ENCODE data around the gene COG8. TPM values are rescaled to one million over a fixed set of nuclear protein-coding genes. Genes with fewer than 3 reads are reported as not detected.
A peak's percentile ranks its signal among the peaks of the same experiment; 100 is the strongest.
"Not testable (repeated sequence)": the region's sequence is repeated elsewhere in the genome, so short reads cannot be mapped to it uniquely, and the experiment has no call there.

The COG8 gene
- total and polyA plus RNA-seq, 4 donors = 18.3 to 36.3 (median 26.3) TPM

- Histone ChIP-seq H3K27me3 (ENCODE audit: control insufficient read depth in 3 of 3, insufficient read depth in 3 of 3, low read length in 2 of 3) (no peaks in the 10 kb centered on the region), H3K27ac (ENCODE audit: low read depth in 1 of 2, low read length in 1 of 2) (no peak overlapping the region), H3K36me3 (ENCODE audit: control insufficient read depth in 4 of 4, insufficient read depth in 4 of 4, low read length in 4 of 4) (peaks cover 0 to 3% (median 3%) of the 10 kb centered on the region in 4 donors), H3K4me3 (no peak overlapping the region), H3K9ac (ENCODE audit: insufficient read depth in 1 of 2, low read length in 2 of 2) (no peak overlapping the region), H3K9me3 (ENCODE audit: control insufficient read depth in 4 of 4, insufficient read depth in 3 of 4, low read length in 3 of 4) (no peaks in the 10 kb centered on the region), H3K4me1 (ENCODE audit: control insufficient read depth in 5 of 5, insufficient read depth in 5 of 5, low read length in 5 of 5) (no peaks in the 10 kb centered on the region)
- ATAC-seq (ENCODE audit: insufficient read depth, low FRiP score) (no peak), DNase-seq (no peak)
- TF ChIP-seq, protein P1, sequence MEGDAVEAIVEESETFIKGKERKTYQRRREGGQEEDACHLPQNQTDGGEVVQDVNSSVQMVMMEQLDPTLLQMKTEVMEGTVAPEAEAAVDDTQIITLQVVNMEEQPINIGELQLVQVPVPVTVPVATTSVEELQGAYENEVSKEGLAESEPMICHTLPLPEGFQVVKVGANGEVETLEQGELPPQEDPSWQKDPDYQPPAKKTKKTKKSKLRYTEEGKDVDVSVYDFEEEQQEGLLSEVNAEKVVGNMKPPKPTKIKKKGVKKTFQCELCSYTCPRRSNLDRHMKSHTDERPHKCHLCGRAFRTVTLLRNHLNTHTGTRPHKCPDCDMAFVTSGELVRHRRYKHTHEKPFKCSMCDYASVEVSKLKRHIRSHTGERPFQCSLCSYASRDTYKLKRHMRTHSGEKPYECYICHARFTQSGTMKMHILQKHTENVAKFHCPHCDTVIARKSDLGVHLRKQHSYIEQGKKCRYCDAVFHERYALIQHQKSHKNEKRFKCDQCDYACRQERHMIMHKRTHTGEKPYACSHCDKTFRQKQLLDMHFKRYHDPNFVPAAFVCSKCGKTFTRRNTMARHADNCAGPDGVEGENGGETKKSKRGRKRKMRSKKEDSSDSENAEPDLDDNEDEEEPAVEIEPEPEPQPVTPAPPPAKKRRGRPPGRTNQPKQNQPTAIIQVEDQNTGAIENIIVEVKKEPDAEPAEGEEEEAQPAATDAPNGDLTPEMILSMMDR (IDR thresholded peaks at IDR 0.05; ENCODE audit: control extremely low read depth, extremely low read depth) = no peak
- 98 to 100% methylated on average over 1 of the region's 1 CpG for WGBS, 2 donors
These were observed 45.3 kb downstream of the COG8 start for GRCh38 chr16:69294051-69294450.

DNA sequence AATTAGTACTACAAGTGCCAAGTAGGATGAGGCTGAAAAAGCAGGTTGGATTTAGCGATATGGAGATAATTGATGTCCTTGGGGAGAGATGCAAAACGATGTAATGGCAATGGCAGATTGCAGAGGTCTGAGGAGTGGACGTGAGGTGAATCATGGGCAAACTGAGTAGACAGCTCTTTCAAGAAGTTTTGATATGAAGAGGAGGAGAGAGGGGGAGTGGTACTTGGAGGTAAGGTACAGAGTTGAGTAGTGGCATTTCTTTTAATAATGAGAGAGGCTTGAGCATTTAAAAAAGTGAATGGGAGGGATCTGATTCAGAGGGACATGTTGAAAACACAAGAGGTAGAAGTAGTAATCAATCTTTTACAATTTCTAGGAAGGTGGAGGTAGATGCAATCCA, 46.0 kb downstream of the COG8 start:
- Histone ChIP-seq H3K9ac (ENCODE audit: insufficient read depth in 1 of 2, low read length in 2 of 2) (no peak overlapping the region), H3K4me3 (no peak overlapping the region), H3K36me3 (ENCODE audit: control insufficient read depth in 4 of 4, insufficient read depth in 4 of 4, low read length in 4 of 4) (peaks cover 0 to 3% (median 3%) of the 10 kb centered on the region in 4 donors), H3K4me1 (ENCODE audit: control insufficient read depth in 5 of 5, insufficient read depth in 5 of 5, low read length in 5 of 5) (no peaks in the 10 kb centered on the region), H3K27ac (ENCODE audit: low read depth in 1 of 2, low read length in 1 of 2) (no peak overlapping the region), H3K27me3 (ENCODE audit: control insufficient read depth in 3 of 3, insufficient read depth in 3 of 3, low read length in 2 of 3) (no peaks in the 10 kb centered on the region), H3K9me3 (ENCODE audit: control insufficient read depth in 4 of 4, insufficient read depth in 3 of 4, low read length in 3 of 4) (no peaks in the 10 kb centered on the region)
- TF ChIP-seq, protein P1 (IDR thresholded peaks at IDR 0.05; ENCODE audit: control extremely low read depth, extremely low read depth) = no peak
- ATAC-seq (ENCODE audit: insufficient read depth, low FRiP score) (no peak), DNase-seq (no peak)
- WGBS, 2 donors = 78 to 80% methylated on average over 3 of the region's 3 CpGs

DNA sequence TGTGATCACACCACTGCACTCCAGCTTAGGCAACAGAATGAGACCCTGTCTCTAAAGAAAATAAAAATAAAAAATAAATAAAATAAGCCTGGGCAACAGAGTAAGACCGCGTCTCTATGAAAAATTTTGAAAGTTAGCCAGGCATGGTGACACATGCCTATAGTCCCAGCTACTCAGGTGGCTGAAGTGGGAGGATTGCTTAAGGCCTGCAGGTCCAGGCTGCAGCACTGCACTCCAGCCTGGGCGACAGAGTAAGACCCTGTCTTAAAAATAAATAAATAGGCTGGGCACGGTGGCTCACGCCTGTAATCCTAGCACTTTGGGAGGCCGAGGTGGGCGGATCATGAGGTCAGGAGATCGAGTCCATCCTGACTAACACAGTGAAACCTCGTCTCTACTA, 47.7 kb downstream of the COG8 start:
- H3K4me3 ChIP-seq; H3K9me3 ChIP-seq (ENCODE audit: control insufficient read depth in 4 of 4, insufficient read depth in 3 of 4, low read length in 3 of 4); H3K36me3 ChIP-seq (ENCODE audit: control insufficient read depth in 4 of 4, insufficient read depth in 4 of 4, low read length in 4 of 4); H3K9ac ChIP-seq (ENCODE audit: insufficient read depth in 1 of 2, low read length in 2 of 2); DNase-seq; H3K27me3 ChIP-seq (ENCODE audit: control insufficient read depth in 3 of 3, insufficient read depth in 3 of 3, low read length in 2 of 3); ATAC-seq (ENCODE audit: insufficient read depth, low FRiP score); H3K27ac ChIP-seq (ENCODE audit: low read depth in 1 of 2, low read length in 1 of 2); H3K4me1 ChIP-seq (ENCODE audit: control insufficient read depth in 5 of 5, insufficient read depth in 5 of 5, low read length in 5 of 5): not testable (repeated sequence)
- WGBS, 2 donors = 82 to 94% methylated on average over 9 of the region's 9 CpGs

DNA sequence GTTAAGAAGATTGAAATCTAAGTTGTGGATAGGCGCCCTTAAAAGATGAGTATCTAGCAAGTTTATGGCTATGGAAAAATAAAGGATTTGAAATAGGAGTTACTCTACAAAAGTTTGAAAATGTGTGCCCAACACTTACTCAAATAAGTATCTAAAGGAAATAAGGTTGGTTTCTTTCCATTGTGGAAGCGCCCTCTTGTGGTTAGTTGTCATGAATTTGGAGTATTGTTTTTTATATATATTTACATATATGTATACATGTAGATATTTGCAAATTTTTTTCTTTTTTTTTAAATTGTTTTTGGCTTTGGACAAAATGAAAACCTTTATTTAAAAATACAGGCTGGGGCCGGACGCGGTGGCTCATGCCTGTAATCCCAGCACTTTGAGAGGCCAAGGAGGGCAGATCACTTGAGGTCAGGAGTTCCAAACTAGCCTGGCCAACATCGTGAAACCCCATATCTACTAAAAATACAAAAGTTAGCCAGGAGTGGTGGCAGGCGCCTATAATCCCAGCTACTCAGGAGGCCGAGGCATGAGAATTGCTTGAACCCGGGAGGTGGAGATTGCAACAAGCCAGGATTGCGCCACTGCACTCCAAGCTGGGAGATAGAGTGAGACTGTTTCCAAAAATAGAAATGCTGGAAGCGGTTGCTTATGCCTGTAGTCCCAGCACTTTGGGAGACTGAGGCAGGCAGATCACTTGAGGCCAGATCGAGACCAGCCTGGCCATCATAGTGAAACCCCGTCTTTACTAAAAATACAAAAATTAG, 52.2 kb downstream of the COG8 start:
- TF ChIP-seq, protein P1 (IDR thresholded peaks at IDR 0.05; ENCODE audit: control extremely low read depth, extremely low read depth) = peak; percentile 35
- Histone ChIP-seq H3K9ac (ENCODE audit: insufficient read depth in 1 of 2, low read length in 2 of 2) (peak overlapping the region in 1 of 2 donors; percentile 76), H3K36me3 (ENCODE audit: control insufficient read depth in 4 of 4, insufficient read depth in 4 of 4, low read length in 4 of 4) (peaks cover 0 to 15% (median 6%) of the 10 kb centered on the region in 4 donors), H3K4me3 (no peak overlapping the region), H3K27me3 (ENCODE audit: control insufficient read depth in 3 of 3, insufficient read depth in 3 of 3, low read length in 2 of 3) (no peaks in the 10 kb centered on the region), H3K9me3 (ENCODE audit: control insufficient read depth in 4 of 4, insufficient read depth in 3 of 4, low read length in 3 of 4) (no peaks in the 10 kb centered on the region), H3K27ac (ENCODE audit: low read depth in 1 of 2, low read length in 1 of 2) (no peak overlapping the region), H3K4me1 (ENCODE audit: control insufficient read depth in 5 of 5, insufficient read depth in 5 of 5, low read length in 5 of 5) (peaks cover 0 to 5% (median 0%) of the 10 kb centered on the region in 5 donors)
- DNase-seq (peak; percentile 42 to 88 (median 88)), ATAC-seq (ENCODE audit: insufficient read depth, low FRiP score) (no peak)
- WGBS, 2 donors = 41 to 56% methylated on average over 13 of the region's 13 CpGs

Data from lung (tissue), 12 donors.